Ectodermal cell (in vitro differentiated cells): ENCODE data around the gene DNAI4.
"Not testable (repeated sequence)": the region's sequence is repeated elsewhere in the genome, so short reads cannot be mapped to it uniquely, and the experiment has no call there.

Experiments
- H3K27ac ChIP-seq: 2 replicates; pipeline ENCODE4 v1.7.0; 2013; ENCODE audit warnings: mild to moderate bottlenecking, low read depth, low read length; ENCODE audit not compliant: insufficient read depth, poor library complexity, severe bottlenecking
- H3K27me3 ChIP-seq: 2 replicates; pipeline ENCODE4 v1.7.0; 2013; ENCODE audit warnings: mild to moderate bottlenecking, low read length; ENCODE audit not compliant: insufficient read depth, control insufficient read depth, poor library complexity, severe bottlenecking
- H3K36me3 ChIP-seq: one replicate; pipeline ENCODE4 v1.7.0; 2013; ENCODE audit warnings: low read length; ENCODE audit not compliant: control insufficient read depth, insufficient read depth
- H3K4me1 ChIP-seq: one replicate; pipeline ENCODE4 v1.7.0; 2013; ENCODE audit warnings: low read length; ENCODE audit not compliant: control insufficient read depth, insufficient read depth
- H3K4me3 ChIP-seq: 2 replicates; pipeline ENCODE4 v1.7.0; 2013; ENCODE audit warnings: low read depth, low read length, control low read depth; ENCODE audit not compliant: insufficient read depth
- H3K9me3 ChIP-seq: 2 replicates; pipeline ENCODE4 v1.7.0; 2013; ENCODE audit warnings: mild to moderate bottlenecking, low read length, moderate library complexity; ENCODE audit not compliant: control insufficient read depth
- WGBS, 2 experiments: methylation state at CpG; one replicate each; pipeline ENCODE4 v1.1.7; 2013; ENCODE audit warnings: missing lambda C conversion rate in 2 of 2; 5-methylcytosine and 5-hydroxymethylcytosine counted together

The DNAI4 gene

DNA sequence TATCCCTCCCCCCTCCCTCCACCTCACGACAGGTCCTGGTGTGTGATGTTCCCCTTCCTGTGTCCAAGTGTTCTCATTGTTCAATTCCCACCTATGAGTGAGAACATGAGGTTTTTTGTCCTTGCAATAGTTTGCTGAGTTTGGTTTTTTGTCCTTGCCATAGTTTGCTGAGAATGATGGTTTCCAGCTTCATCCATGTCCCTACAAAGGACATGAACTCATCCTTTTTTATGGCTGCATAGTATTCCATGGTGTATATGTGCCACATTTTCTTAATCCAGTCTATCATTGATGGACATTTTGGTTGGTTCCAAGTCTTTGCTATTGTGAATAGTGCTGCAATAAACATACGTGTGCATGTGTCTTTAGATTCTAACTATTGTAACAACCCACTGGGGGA, 128.8 kb downstream of the DNAI4 start:
- not testable (repeated sequence) for H3K9me3 ChIP-seq, H3K4me1 ChIP-seq, H3K27ac ChIP-seq, H3K27me3 ChIP-seq, H3K4me3 ChIP-seq, H3K36me3 ChIP-seq
- WGBS, 2 experiments = 75 to 94% methylated on average over 1 to 2 of the region's 2 CpGs

GRCh38 chr1:66791621-66792610, 132.7 kb downstream of the DNAI4 start:
- H3K27ac ChIP-seq = no peak overlapping the region
- no peak overlapping the region for H3K4me3 ChIP-seq
- no peaks in the 10 kb centered on the region for H3K4me1 ChIP-seq
- H3K27me3 ChIP-seq = no peaks in the 10 kb centered on the region
- 93 to 96% methylated on average over 2 to 5 of the region's 5 CpGs for WGBS, 2 experiments
- no peaks in the 10 kb centered on the region for H3K9me3 ChIP-seq
- no peaks in the 10 kb centered on the region for H3K36me3 ChIP-seq

DNA sequence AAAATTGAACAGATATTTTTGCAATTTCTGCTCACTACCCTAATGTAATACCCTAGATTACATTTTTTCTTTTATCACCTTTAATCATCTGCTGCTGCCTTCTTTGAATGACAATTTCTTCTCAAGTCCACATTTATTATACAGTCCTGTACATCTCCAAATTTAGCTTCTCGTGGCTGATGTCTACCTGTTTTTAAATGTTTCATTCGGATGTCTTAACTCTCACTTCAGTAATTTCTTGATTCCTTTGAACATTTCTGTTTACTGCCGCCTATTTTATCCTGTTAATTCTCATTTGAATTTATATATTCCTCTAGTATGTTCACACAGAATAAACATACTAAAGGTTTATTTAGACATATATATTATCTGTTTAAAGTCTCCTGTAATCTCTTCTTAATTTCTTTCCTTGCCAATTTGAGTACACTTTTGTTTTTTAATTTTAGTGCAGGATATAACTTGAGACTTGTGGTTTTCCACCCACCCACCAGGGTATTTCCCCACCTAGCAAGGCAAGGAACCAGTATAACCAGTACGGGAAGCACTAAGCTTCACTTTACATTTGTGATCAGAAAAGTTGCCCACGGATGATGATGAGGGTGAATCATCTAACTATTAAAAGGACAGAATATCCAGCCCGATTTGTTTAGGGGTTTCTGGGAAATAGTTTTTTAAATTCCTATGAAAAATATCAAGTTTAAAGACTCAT, 136.3 kb downstream of the DNAI4 start:
- H3K4me1 ChIP-seq = no peaks in the 10 kb centered on the region
- 90 to 96% methylated on average over 4 to 5 of the region's 6 CpGs for WGBS, 2 experiments
- no peak overlapping the region for H3K27ac ChIP-seq

DNA sequence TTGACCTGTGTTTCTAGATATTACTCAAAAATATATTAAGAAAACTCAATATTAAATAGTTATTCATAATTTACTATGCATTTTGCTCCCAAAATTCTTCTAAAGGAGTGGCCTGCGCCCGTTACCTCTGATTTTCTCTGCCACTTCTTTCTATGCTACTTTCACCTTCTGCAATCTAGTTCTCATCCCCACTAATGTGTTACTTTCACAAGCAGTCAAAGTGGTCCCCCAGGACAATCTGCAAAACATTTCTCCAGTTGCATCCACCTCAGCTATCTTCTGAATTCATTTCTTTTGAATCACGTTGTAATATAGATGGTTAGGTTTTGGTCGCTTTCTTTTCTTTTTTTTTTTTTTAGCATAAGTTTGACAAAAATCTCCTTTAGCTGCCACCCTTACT, 137.0 kb downstream of the DNAI4 start:
- no peaks in the 10 kb centered on the region for H3K27me3 ChIP-seq
- H3K4me3 ChIP-seq = no peak overlapping the region
- WGBS, 2 experiments = 92 to 95% methylated on average over 2 to 4 of the region's 4 CpGs
- H3K27ac ChIP-seq = no peak overlapping the region
- H3K36me3 ChIP-seq = no peaks in the 10 kb centered on the region
- H3K4me1 ChIP-seq = no peaks in the 10 kb centered on the region
- no peaks in the 10 kb centered on the region for H3K9me3 ChIP-seq

More for the DNA sequence above, 136.3 kb downstream of the DNAI4 start:
- Histone ChIP-seq H3K27me3 (no peaks in the 10 kb centered on the region), H3K4me3 (no peak overlapping the region), H3K36me3 (no peaks in the 10 kb centered on the region), H3K9me3 (no peaks in the 10 kb centered on the region)

GRCh38 chr1:66785800-66786199, 138.9 kb downstream of the DNAI4 start:
- not testable (repeated sequence) for H3K9me3 ChIP-seq, H3K4me1 ChIP-seq, H3K4me3 ChIP-seq, H3K27me3 ChIP-seq, H3K36me3 ChIP-seq, H3K27ac ChIP-seq
- no CpG with 5 or more reads among the region's 2 CpGs for WGBS, 2 experiments

DNA sequence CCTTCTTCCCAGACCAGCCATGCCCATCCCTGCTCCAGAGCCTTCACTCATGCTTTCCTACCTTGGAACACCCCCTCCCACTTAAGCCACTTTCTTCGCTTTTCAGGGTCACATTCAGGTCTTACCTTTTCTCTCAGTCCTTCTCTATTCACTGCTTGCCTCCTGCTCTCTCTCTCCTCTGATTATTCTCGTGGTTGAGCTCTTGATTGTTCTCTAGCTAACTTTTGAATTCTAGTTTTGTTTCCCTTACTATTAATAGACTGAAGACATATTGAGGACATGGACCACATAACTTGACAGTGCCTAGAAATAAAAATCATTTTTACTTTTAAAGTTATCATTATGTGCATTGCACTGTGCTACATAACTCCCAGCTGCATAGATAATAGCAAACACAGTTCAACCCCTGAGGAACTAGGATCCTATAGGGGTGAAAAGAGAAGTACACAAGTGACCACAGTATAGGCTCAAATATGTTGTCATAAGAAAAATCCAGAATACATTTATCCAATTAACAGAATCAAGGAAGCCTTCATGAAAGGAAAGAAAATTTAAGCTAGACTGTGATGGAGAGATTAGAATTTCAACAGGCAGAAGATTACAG, 145.1 kb downstream of the DNAI4 start:
- no peaks in the 10 kb centered on the region for H3K36me3 ChIP-seq
- 97% methylated on average over 2 of the region's 2 CpGs for WGBS, 2 experiments
- no peaks in the 10 kb centered on the region for H3K27me3 ChIP-seq
- no peaks in the 10 kb centered on the region for H3K4me1 ChIP-seq
- H3K9me3 ChIP-seq = no peaks in the 10 kb centered on the region
- no peak overlapping the region for H3K4me3 ChIP-seq
- no peak overlapping the region for H3K27ac ChIP-seq

DNA sequence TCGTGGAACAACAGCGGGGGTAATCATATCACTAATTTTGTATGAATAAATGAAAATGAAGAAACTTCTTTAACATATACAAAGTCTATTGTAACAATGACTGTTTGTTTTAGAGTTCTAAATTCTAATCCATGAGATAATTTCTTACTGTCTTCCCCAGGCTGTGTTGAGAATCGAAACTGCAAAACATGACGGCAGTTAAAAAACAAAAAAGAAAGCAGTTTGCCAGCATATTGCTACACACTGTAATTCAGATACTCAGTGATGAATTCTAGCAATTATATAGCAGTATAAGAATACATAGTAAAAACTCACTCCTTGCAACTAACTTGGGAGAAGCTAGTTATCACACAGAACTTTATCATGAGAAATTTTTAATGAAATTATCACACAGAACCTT, 145.7 kb downstream of the DNAI4 start:
- Histone ChIP-seq H3K36me3 (no peaks in the 10 kb centered on the region), H3K27me3 (no peaks in the 10 kb centered on the region), H3K27ac (no peak overlapping the region), H3K9me3 (no peaks in the 10 kb centered on the region), H3K4me3 (no peak overlapping the region), H3K4me1 (no peaks in the 10 kb centered on the region)
- WGBS, 2 experiments = 93% methylated on average over 2 of the region's 4 CpGs; no CpG with 5 or more reads in 1 of the 2 experiments

GRCh38 chr1:66778266-66778665, 146.4 kb downstream of the DNAI4 start:
- Histone ChIP-seq H3K27me3 (no peaks in the 10 kb centered on the region), H3K9me3 (no peaks in the 10 kb centered on the region), H3K27ac (no peak overlapping the region), H3K36me3 (no peaks in the 10 kb centered on the region), H3K4me3 (no peak overlapping the region), H3K4me1 (peaks cover 1% of the 10 kb centered on the region)
- WGBS, 2 experiments = 96 to 98% methylated on average over 4 of the region's 4 CpGs

DNA sequence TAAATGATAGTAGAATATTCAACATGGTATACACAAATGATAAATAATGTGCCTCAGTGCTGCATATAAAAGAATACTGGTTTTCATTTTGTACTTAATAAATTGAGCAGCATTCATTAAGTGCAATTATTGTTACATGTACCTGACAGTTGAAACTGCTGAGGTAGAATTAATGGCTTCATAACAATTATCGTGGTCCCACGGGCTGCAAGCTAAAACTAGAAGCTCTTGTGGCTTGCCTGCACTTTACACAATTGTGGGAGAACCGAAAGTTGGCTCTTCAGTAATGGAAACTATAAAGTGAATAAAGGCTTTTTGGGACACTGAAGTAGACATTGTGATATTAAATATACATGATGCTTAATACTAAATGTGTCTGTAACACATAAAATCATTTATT, 146.8 kb downstream of the DNAI4 start:
- WGBS, 2 experiments = 90 to 96% methylated on average over 3 of the region's 3 CpGs
- no peak overlapping the region for H3K4me3 ChIP-seq
- H3K27me3 ChIP-seq = no peaks in the 10 kb centered on the region
- H3K27ac ChIP-seq = no peak overlapping the region
- peaks cover 3% of the 10 kb centered on the region for H3K4me1 ChIP-seq
- H3K36me3 ChIP-seq = no peaks in the 10 kb centered on the region
- no peaks in the 10 kb centered on the region for H3K9me3 ChIP-seq

DNA sequence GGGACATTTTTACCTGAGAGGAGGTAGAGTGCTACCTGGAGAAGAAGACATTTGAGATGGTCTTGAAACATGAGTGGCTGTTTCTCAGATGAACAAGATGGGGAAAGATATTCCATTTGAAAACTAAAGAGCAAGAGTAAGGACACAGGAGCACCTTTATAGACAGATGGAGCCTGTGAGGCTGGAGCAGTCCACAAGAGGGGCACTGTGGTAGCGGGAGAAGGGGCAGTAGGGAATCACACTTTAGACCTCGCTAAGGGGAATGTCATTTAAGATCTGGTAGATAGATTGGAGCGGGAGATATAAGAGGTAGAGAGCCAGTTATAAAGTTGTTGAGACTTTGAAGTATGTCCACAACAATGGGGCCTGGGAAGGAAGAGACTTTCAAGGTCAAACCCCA, 149.0 kb downstream of the DNAI4 start:
- Histone ChIP-seq H3K27ac (no peak overlapping the region), H3K4me3 (no peak overlapping the region), H3K9me3 (no peaks in the 10 kb centered on the region), H3K27me3 (no peaks in the 10 kb centered on the region), H3K36me3 (no peaks in the 10 kb centered on the region), H3K4me1 (peaks cover 3% of the 10 kb centered on the region)
- WGBS, 2 experiments = 94 to 95% methylated on average over 3 of the region's 3 CpGs
